GM18517 (cell line): ENCODE results near the gene PXDC1.
"Not testable (repeated sequence)": the region's sequence is repeated elsewhere in the genome, so short reads cannot be mapped to it uniquely, and the experiment has no call there.

Source experiments
- ATAC-seq: cut with Tn5 transposase; IDR thresholded peaks from one replicate; pipeline ENCODE4 v1.9.1; 2021; ENCODE audit warnings: mild to moderate bottlenecking, moderate library complexity; ENCODE audit not compliant: unreplicated experiment

PXDC1 gene

DNA sequence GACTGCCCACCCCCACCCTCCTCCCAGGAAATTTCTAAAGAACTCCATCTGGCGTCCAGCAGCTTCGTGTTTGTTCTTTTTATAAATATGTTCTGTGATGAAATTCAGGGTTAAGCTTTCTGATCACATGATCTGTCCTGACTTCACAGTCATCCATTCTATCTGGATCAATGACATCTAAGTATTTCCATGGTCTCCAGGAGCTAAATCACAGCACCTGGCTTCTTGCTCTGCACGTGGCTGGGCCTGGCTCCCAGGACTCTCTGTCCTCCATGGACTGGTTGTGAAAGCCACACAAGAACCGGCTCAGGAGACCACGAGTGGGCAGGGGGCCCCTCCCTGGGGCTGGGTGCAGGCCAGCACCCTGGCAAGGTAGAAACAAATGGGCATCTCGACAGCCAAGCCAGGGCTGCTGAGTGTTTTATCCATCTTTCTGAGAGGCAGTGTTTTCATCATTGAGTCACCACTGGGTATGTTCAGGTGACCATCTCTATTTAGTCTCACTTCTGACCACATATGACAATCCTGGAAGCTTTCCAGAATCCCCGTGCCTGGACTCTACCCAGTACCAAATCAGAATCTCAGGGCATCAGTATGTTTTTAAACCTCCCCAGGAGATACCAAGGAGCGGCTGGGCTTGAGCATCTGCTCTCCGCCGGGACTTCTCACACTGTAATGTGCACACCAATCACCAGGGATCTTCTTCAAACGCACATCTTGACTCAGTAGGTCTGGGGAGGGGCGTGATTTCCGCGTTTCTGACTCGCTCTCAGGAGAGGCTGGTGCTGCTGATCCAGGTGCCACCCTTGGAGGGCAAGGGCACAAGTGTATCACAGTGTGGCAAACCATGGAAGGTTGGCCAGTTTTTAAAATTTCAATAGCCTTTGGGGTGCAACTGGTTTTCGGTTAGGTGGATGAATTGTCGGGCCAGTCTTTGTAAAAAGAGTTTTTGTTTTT, 31.6 kb upstream of the PXDC1 start:
- no peak for ATAC-seq

DNA sequence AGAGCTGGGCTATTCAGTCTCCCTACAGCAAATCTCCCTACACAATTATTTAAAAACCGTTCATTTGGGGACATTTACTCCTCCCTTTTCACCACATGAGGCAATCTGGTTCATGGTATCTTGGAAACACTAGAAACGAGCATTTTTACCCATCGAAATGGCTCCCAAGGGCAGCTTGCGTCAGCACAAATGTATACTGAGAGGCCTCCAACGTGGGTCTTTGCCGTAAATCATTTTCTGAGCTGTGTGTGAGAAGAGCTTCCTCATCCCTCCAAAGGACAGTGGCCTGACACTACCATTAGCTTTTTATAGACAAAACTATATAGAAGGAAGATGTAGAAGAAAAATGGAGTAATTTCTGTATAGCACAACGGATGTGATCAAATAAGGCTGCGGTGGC, 30.0 kb upstream of the PXDC1 start:
- ATAC-seq = no peak

DNA sequence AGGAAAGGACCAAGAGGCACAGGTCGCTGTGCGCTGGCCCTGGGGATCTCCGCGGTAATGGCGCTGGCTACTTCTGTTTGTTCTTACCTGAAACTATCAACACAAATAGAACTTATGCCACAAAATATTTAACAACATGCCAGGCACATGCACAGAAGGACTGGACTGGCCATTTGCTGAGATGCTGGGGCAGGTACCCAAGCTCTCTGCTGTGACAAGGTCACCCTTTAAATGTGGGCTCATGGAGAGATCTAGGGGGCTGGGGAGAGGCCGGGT, 28.0 kb upstream of the PXDC1 start:
- ATAC-seq = no peak

DNA sequence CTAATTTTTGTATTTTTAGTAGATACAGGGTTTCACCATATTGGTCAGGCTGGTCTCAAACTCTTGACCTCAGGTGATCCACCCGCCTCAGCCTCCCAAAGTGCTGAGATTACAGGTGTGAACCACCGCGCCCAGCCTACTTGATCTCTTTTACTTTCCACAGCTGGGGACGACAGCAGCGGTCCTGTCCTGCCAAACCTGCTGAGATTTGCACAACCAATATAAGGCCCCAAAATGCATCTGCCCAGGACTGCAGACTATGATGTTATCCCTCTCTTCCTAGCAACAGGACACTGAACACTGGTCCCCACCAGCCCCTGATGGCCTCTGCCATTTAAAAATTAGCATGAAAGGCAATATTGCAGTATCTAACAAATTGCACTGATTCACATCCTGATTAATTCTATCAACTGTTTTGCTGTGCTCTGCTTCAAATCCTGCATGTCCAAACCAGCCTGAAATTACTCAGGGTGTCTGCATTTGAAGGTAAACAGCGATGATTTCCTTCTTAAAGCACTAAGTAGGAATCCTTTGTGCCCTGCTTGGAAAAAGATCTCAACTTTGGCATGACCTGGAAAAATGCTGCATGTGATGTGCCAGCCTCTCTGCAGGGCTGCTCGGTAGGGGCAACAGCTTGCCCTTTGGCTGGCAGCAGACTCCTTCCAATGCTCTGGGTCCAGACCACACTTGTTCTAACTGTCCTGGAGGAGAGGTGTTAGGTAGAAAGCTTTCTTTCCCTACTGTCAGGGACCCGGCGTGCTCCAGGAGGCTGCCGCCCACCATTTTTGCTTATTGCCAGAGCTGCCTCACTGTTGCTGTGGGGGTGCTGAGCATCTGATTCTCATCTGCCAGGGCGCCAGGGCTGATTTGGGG, 27.4 kb upstream of the PXDC1 start:
- ATAC-seq = no peak

DNA sequence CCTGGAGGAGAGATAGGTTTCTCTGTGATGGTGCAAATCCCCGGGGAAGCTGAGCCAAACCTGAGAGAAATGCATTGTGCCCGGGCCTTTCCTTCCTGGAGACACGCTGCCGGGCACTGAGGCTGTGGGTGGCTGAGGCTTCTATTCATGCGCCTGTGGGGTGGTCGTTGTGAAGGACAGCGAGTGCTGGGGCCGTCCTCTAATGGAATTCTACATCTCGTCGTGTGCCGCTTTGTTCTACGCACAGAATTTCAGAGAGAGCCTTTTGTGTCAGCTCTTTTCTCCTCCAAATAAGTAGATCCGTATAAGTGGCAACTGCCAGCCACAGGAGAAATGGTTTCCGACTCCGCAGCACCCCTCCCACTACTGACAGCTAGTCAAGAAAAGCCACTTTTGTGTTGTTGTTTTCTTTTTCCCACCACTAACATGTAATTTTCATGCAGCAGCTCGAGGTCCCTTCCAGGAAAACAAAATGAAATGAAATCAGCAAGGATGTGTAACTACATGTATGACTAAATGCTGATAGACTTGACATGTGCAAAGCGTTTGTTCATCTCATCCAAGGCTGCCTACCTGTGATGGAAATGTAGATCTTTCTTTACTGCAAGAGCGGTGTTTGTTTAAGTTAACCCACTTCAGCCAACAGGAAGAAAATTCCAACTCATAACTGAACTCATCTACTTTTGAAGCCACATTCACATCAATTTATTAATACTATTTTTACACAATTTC, 26.4 kb upstream of the PXDC1 start:
- ATAC-seq = no peak

DNA sequence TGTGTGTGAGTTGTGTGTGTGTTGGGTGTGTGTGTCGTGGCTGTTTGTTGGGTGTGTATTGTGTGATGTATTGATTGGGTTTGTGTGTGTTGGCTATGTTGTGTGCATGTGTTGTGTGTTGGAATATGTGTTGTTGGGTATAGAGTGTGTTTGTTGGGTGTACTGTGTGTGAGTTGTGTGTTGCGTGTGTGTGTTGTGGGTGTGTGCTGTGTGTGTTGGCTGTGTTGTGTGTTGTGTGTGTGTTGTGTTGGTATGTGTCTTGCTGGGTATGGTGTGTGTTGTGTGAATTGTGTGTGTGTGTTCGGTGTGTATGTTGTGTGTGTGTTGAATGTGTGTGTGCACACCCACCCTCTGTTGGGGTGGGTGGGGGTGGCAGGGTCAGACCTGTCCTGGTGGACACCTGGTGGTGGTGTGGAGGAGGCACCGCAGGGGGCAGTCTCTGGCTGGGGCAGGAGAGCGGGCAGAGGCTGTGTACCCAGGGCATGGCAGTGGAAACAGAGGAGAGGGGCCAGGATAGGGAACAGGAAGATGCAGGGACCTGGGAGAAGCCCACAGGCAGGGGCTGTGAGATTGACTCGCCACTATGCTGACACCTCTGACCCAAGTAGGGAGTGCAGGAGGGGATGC, 25.5 kb upstream of the PXDC1 start:
- ATAC-seq = no peak

DNA sequence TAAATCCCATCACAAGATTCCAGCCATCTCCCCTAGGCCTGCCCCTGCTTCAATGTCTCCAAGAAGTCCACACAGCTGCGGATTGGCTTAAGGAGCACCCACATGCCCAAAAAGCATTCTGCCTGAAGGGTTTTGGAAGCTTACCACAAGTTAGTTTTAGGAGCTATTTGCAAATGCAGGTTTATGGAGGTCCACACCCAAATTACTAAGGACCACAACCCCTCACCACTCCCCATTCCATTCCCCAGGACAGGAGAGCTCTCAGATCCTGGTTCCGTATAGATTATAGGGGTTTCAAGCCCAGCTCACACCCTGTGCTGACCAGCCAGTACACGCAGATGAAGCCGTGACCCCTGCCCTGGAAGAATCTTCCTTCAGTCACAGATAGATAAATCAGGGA, 24.3 kb upstream of the PXDC1 start:
- no peak for ATAC-seq

DNA sequence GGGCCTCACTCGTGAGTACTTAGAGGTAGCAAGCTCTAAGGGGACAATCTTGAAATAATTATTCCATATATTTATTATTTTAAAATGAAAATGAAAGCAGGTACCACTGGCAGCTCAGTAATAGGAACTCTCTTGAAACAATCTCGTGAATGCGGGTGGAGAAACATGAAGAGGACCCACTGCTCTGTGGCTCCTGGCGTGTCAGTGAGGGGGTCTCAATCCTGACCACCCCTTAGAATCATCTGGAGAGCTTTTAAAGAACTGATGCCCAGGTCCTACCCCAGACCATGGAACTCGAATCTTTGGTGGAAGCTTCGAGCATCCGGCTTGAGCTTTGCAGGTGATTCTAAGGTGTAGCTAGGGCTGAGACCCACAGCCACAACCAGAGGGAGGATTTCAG, 23.9 kb upstream of the PXDC1 start:
- ATAC-seq = no peak

DNA sequence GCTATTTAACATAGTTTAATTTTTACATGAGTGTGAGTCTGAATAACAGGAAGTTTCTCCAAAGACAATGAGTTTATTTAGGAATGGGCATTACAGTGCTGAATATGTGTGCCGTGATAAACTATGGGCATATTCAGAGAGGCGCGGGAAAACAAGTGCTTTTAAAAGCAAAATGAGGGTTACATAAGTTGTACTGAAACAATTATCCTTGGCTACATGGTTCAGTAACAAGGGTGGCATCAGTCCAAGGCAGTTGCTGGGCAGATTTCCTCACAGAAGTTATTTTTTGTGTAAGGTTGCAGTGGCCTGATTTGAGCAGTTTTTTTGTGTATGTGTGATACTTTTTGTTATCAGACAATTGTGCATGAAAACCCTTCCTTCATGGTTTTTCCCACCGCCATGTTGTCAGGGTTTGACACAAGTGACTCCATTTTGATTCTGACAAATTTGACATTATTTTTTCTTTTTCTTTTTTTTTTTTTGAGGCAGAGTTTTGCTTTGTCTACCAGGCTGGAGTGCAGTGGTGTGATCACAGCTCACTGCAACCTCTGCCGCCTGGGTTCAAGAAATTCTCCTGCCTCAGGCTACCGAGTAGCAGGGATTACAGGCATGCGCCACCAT, 22.3 kb upstream of the PXDC1 start:
- ATAC-seq = no peak

DNA sequence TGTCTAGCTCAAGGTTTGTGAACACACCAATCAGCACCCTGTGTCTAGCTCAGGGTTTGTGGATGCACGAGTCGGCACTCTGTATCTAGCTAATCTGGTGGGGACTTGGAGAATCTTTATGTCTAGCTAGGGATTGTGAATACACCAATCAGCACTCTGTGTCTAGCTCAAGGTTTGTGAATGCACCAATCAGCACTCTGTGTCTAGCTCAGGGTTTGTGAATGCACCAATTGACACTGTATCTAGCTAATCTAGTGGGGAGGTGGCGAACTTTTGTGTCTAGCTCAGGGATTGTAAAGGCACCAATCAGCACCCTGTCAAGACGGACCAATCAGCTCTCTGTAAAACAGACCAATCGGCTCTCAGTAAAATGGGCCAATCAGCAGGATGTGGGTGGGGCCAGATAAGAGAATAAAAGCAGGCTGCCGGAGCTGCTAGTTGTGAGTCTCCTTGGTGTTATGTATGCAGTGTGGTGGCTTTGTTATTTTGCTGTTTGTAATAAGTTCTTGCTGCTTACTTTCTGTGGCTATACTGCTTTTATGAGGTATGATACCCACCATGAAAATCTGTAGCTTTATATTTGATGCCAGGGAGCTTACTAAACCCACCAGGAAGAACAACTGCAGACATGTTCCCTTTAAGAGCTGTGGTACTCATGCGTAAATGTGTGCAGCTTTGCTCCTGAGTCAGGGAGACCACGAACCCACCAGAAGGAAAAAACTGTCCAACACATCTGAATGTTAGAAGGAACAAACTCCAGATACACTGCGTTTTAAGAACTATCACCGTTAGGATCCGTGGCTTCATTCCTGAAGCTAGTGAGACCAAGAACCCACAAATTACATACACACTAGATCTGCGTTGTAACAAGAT, 20.9 kb upstream of the PXDC1 start:
- ATAC-seq = not testable (repeated sequence)

DNA sequence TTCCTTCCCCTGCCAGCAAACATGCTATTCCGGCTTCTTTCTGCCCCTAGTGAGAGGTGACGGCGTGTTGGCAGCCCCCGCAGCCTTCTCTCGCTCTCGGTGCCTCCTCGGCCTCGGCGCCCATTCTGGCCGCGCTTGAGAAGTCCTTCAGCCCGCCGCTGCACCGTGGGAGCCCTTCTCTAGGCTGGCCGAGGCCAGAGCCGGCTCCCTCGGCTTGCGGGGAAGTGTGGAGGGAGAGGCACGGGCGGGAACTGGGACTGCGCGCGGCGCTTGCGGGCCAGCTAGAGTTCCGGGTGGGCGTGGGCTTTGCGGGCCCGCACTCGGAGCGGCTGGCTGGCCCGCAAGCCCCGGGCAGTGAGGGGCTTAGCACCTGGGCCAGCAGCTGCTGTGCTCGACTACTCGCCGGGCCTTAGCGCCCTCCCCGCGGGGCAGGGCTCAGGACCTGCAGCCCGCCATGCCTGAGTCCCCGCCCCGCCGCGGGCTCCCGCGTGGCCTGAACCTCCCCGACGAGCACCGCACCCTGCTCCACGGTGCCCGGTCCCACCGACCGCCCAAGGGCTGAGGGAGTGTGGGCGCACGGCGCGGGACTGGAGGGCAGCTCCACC, 20.0 kb upstream of the PXDC1 start:
- ATAC-seq = no peak

DNA sequence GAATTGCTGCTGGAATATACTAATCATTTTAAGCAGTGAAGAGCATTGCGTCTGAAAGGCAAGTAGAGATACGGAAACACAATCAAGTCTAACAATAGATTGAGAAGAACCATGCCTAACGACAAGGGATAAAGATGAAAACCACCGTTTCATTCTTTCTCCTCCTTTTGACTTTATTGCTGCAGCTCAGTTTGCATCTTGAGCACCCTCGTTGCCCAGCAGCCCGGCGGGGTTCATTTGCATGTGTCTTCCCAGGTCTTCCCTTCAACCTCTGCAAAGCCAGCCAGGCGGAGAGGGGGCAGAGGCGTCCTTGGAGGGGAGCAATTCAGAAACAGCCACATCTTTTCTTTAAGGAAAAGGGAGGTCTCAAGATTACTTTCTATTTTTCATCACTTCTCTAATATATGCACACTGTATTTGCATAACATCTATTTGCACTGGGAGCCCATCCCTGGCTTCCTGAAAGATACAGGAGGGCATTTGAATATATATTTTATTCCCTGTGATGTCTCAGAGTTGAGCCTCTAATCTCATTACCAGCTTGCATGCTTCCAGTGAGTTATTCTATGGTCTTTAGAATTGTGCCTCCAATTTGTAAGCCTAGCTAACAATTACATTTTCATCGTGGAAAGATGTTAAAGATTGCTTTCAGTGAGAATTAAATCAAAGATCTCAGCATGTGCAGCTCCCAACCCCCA, 18.7 kb upstream of the PXDC1 start:
- no peak for ATAC-seq

DNA sequence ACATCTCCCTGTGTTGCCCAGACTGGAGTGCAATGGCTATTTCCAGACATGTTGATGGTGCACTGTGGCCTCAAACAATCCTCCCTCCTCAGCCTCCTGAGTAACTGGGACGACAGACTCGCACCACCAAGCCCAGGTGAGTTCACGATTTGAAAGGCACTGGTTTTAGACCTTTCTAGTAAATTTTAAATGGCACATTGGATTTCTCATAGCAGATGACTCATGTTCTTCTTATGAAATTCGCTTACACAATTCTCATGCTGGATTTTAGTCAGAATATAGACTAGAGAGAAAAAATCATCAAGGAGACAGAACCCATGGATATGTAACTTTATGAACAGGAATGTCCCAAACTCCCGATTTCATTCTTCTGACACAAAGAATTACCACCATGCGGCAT, 18.1 kb upstream of the PXDC1 start:
- ATAC-seq = no peak

DNA sequence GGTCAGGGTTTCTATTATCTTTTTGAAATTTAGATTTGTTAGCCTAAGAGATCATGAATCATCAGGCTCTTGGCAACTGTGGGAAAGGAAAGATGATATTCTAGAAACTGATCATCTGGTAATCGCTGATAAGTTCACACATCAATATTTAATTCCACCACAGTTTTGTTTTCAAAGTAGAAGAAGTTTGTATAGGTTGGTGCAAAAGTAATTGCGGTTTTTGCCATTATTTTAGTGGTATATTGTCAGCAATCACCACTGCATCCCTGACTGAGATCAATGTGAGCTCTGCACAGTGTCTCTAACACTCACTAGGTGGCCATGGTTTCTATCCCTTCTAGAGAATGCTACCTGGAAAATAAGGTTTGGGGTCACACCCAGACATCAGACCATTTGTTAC, 17.0 kb upstream of the PXDC1 start:
- ATAC-seq = no peak

DNA sequence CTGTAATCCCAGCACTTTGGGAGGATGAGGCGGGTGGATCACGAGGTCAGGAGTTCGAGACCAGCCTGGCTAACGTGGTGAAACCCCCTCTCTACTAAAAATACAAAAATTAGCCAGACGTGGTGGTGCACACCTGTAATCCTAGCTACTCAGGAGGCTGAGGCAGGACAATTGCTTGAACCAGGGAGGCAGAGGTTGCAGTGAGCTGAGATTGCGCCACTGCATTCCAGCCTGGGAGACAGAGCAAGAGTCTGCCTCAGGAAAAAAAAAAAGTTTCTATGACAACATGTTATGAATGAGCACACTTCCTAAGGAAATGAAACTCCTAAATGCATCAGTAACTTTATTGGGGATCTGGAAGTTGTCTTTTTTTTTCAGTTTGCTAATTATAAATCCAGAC, 16.0 kb upstream of the PXDC1 start:
- not testable (repeated sequence) for ATAC-seq

DNA sequence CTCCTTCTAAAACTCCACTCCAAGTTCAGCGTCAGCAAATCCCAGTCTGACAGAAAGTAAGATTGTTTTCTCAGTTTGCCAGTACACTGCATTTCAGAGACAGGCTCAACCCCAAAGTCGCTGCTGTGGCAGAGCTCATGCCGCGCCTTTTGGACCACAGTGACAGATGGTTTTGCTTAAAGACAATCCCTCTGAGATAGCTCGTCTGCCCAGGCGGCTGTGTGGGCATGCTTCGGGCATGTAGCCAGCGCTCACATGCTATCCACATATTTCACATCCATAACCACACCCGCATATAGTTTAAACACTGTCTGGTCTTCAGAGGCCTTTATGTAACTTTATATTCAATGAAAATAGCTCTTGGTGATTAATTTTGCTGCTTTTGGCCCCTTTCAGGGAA, 14.7 kb upstream of the PXDC1 start:
- no peak for ATAC-seq

DNA sequence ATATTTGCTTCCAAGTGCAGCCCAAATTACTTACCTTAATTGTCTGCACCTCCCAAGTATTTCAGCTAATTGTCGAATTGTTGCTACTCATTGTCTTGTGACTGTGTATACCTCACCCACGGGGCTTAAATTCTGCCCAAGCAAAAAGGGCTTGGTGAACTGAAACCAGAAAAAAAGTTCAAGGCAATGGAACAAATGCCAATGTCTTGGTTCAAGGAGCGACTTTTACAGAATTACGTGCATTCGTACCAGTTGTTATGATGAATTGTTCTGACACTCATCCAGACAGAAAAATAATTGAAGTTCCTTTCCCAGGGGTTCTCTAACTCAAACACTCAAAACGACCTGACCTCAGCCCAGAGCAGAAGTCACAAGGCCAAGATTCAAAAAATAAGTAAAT, 13.9 kb upstream of the PXDC1 start:
- no peak for ATAC-seq

DNA sequence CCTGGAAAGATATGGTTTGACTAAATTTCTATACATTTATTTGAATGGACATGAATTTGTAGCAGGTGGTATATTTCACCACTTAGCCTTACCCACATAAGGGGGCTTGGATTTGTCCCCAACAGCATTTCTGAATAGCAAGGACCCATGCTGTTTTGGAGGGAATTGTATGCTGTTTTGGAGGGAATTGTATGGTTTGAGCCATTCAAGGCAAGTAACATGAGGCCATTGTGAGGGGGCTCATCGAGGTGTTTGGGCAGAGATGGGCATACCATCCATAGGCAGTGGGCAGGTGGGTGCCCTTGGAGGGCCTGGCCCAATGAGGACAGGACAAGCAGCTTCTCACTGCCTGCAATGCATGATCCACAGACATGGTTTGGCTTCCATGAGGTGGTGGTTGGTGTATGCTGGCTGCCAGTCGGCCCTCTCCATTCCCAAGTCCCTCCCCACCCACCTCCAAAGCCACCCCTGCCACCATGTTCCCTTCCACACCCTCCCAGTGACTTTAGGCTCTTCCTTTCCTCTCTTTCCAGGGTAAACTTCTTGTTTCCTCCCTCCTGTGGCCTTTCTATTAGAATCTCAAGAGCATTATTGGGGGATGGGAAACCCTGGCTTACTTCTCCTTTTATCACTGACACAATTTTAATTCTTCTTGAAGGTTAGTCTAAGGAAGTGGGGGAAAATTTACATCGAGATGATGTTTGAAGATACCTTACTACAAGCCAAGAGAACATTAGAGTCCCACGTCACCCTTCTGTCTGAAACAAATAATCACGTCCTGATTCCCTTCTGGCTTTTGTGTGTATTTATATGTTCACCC, 13.2 kb upstream of the PXDC1 start:
- no peak for ATAC-seq
